ENCODE results near the gene MRGPRX2.

The MRGPRX2 gene

GRCh38 chr11:19101796-19102520, 41.4 kb upstream of the MRGPRX2 start:
- no peak for TF ChIP-seq MAX (IDR thresholded peaks at IDR 0.05; ENCODE audit: low read depth, low read length)
- no peak for TF ChIP-seq POLR2A (IDR thresholded peaks at IDR 0.05; ENCODE audit: extremely low read depth, insufficient read length)
- no peak for TF ChIP-seq CTCF (IDR thresholded peaks at IDR 0.05; ENCODE audit: low read depth, low read length)
- TF ChIP-seq MYC (IDR thresholded peaks at IDR 0.05; ENCODE audit: low read depth, low read length) = no peak
- DNase-seq (ENCODE audit: low read depth) = no peak
- no peak overlapping the region for H3K4me3 ChIP-seq (ENCODE audit: low read depth, low read length)

- TF ChIP-seq MAX (IDR thresholded peaks at IDR 0.05; ENCODE audit: low read depth, low read length) (no peak), MYC (IDR thresholded peaks at IDR 0.05; ENCODE audit: low read depth, low read length) (no peak), CTCF (IDR thresholded peaks at IDR 0.05; ENCODE audit: low read depth, low read length) (no peak), POLR2A (IDR thresholded peaks at IDR 0.05; ENCODE audit: extremely low read depth, insufficient read length) (no peak)
These were observed 40.4 kb upstream of the MRGPRX2 start for GRCh38 chr11:19100885-19101284.

GRCh38 chr11:19099093-19099492, 38.6 kb upstream of the MRGPRX2 start:
- TF ChIP-seq POLR2A (IDR thresholded peaks at IDR 0.05; ENCODE audit: extremely low read depth, insufficient read length) = no peak
- no peak for TF ChIP-seq CTCF (IDR thresholded peaks at IDR 0.05; ENCODE audit: low read depth, low read length)
- TF ChIP-seq MAX (IDR thresholded peaks at IDR 0.05; ENCODE audit: low read depth, low read length) = no peak
- TF ChIP-seq MYC (IDR thresholded peaks at IDR 0.05; ENCODE audit: low read depth, low read length) = no peak
- no peak overlapping the region for H3K4me3 ChIP-seq (ENCODE audit: low read depth, low read length)
- no peak for DNase-seq (ENCODE audit: low read depth)

More at GRCh38 chr11:19100885-19101284, 40.4 kb upstream of the MRGPRX2 start:
- no peak overlapping the region for H3K4me3 ChIP-seq (ENCODE audit: low read depth, low read length)
- no peak for DNase-seq (ENCODE audit: low read depth)

GRCh38 chr11:19094859-19095258, 34.3 kb upstream of the MRGPRX2 start:
- no peak overlapping the region for H3K4me3 ChIP-seq (ENCODE audit: low read depth, low read length)
- no peak for DNase-seq (ENCODE audit: low read depth)
- TF ChIP-seq MAX (IDR thresholded peaks at IDR 0.05; ENCODE audit: low read depth, low read length) (peak; percentile 37; the same call in 1 of the 2 replicates), POLR2A (IDR thresholded peaks at IDR 0.05; ENCODE audit: extremely low read depth, insufficient read length) (no peak), MYC (IDR thresholded peaks at IDR 0.05; ENCODE audit: low read depth, low read length) (no peak), CTCF (IDR thresholded peaks at IDR 0.05; ENCODE audit: low read depth, low read length) (no peak)

- peak; percentile 54 for DNase-seq (ENCODE audit: low read depth)
- TF ChIP-seq CTCF (IDR thresholded peaks at IDR 0.05; ENCODE audit: low read depth, low read length) = no peak
- TF ChIP-seq POLR2A (IDR thresholded peaks at IDR 0.05; ENCODE audit: extremely low read depth, insufficient read length) = no peak
- H3K4me3 ChIP-seq (ENCODE audit: low read depth, low read length) = no peak overlapping the region
These were observed 33.5 kb upstream of the MRGPRX2 start for GRCh38 chr11:19093976-19094375.
